NCI-H524 treated with DMSO at 0.1 percent for 48 hours (cell line): ENCODE data around the gene C20orf141.
"Not testable (repeated sequence)": the region's sequence is repeated elsewhere in the genome, so short reads cannot be mapped to it uniquely, and the experiment has no call there.

Experiments
- DNase-seq: peaks from one replicate; lab custom pipeline; 2025; lab: John Stamatoyannopoulos, UW

Gene C20orf141

GRCh38 chr20:2820896-2821869 lies 6.4 kb downstream of the C20orf141 start:
- DNase-seq = no peak

GRCh38 chr20:2822073-2822472 lies 7.3 kb downstream of the C20orf141 start:
- no peak for DNase-seq

GRCh38 chr20:2825761-2826160 lies 11.0 kb downstream of the C20orf141 start:
- DNase-seq = no peak

DNA sequence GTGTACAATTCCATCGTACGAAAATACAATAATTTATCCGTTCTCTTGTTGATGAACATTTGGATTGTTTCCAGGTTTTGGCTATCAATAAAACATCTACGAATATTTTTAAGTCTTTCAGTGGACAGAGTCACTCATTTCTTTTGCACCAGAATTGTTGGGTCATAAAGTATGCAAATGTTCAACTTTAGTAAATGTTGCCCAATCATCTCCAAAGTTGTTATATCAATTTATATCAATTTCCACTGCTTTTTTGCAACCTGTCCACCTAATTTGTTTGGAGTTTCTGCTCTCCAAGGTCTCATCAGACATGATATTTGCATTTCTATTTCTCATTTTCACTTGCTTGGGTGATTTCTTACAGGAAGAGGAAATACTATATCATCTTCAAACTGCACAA lies 11.9 kb downstream of the C20orf141 start:
- DNase-seq = no peak

GRCh38 chr20:2829376-2829775 lies 14.6 kb downstream of the C20orf141 start:
- DNase-seq = no peak

GRCh38 chr20:2831206-2831605 lies 16.4 kb downstream of the C20orf141 start:
- DNase-seq = not testable (repeated sequence)

DNA sequence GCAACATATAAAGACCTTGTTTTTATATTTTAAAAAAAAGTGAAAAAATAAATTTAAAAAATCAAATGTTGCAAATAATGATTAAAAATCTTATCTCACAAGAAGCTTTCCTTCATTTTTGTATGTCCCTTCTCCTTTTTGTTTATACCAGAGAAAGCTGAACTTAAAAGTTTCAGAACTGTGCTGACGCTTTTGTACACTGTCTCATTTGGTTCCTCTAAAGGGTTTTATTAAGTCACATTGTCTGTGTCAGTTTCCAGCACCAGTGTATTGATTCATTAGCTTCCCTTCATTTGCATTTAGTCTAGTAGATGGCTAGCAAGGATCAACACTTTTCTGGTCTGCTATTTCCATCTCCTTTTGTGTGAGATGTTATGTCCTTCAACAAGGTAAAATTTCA lies 19.0 kb downstream of the C20orf141 start:
- no peak for DNase-seq

DNA sequence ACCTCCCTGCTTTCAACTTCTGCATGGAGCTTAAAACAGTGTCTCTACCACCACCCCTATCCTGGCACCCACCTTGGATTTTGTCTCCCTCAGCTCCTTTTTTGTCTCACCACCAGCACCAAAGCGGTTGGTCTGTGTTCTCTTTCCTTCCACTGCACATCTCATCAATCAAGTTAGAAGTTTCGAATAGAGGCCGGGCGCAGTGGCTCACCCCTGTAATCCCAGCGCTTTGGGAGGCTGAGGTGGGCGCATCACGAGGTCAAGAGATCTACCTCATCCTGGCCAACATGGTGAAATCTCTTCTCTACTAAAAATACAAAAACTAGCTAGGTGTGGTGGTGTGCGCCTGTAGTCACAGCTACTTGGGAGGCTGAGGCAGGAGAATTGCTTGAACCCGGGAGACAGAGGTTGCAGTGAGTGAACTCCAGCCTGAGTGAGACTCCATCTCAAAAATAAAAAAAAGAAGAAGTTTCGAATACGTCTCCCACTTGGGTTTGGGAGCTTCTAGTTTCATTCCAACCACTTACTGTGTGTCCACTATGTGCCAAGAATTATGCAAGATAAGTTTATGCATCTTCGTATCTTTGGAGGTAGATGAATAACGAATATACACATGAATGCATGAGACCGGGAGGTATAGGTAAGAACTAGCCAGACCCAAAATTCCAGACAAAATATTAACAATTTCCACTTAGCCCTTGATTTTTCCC lies 19.8 kb downstream of the C20orf141 start:
- no peak for DNase-seq

- DNase-seq = no peak
Observed at GRCh38 chr20:2835331-2835796, 20.6 kb downstream of the C20orf141 start.

GRCh38 chr20:2836035-2836434 lies 21.2 kb downstream of the C20orf141 start:
- DNase-seq = no peak

DNA sequence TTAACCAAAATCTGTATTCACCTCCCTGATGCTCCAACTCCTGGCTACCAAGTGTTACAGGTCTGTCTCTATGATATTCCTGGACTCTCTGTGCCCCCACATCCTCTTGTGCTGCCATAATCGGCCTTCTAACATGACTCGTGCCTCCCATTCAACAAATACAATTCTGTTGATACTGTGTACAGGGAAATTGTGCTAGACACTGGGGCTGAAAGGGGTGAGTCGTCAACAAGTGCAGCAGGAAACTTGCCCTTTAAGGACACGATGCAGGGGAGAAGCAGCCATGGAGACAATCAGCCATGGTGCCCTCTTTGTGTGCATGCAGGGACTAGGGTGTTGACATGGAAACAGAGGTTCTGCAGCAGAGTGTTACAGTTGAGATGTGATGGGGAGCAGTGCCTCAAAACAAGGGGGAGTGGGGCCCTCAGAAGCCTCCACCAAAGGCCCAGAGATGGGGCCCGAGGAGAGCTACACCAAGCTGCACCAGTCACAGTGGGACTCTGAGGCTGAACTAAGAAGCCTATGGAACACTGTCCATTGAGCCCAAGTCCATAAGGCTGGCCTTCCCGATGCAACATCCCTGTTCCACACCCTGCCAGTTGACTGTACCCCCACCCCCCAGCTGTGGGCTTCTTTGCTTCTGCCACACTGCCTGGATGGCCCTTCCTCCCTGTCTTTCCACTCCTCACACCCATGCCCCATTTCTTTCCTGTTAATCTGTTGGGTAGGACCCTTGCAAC lies 22.6 kb downstream of the C20orf141 start:
- DNase-seq = no peak

DNA sequence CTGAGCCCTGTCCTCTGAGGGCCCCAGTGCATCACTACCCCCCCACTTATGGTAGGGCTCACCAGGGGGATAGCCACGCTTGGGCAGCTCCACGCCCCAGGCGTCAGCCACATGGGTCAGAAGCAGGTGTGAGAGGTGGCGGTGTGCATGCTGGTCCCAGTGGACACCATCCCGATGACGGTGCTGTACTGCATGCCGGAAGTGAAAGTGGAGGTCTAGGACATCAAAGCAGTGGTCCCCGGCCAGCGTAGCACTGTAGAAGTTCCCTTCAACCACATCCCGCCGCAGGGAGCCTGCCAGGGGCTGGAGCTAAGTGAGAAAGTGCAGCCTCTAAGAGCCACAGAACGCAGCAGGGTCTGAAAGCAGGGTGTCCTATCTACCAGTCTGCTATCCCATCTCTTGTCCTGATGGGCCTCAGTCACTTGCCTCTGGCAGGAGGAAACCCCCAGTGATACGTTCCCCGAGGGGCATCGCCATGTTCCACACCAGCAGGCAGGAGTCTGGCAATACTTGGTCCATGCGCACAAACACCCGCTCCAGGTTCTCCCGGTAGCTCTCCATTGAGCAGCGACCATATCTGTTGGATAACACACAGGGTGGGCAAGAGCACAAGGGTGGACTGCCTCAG lies 23.5 kb downstream of the C20orf141 start:
- DNase-seq = no peak

DNA sequence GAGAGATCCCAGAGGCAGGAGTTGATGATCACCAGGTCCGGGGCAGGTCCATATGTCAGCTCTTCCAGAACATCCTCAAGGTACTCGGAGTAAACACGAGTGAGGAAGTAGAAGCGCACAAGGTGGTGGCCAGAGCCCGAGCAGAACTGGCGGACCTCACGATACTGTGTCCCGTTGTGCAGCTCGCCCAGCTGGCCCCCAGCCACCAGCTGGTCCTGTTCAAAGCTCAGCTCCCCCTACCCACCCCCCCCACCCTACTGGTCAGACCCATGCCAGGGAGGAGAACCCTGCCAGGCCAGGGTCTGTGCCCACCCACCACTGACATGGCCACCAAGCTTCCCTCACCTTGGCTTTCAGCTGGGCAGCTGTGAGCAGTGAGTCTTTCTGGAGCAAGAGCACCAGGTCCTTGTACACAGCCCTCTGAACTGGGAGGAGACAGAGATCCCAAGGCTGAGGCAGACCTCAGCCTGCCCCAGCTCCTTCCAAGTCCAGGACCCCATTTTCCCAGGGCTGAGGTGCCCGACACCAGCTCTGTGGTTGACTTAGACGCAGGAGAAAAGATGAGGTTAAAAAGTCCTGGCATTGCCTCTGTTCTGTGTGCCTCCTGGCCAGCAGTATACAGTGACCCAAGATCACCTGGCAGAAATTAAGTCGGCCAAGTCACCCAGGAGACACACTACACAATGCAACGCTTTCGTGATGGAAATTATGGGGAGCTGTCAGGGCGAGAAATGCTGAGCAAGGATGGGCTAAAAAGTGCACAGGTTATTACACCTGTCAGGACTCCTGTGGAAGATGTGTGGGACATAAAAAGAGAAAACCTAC lies 24.3 kb downstream of the C20orf141 start:
- DNase-seq = no peak

DNA sequence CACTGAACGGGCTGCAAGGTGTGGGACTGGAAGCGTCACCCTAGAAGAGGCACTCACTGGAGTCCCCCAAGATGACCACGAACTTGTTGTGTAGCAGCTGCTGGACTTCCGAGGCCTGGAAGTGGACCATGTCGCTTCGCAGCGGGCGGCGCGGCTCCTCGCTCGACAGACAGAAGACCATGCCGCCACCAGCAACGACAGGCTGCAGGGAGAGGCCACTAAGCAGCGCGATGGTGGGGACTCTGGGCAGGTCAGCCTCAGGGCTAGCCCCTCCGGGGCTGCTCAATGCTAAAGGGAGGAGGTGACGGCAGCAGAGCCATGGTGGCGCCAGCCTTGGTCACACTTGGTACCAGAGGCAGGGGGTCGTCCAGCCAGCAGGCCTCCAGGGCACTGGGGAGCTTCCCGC lies 24.9 kb downstream of the C20orf141 start:
- DNase-seq = no peak

- DNase-seq = peak; percentile 68
Observed at GRCh38 chr20:2840138-2840966, 25.6 kb downstream of the C20orf141 start, which contains the start of the genes PCED1A and VPS16. Gene PCED1A, minus strand, starts transcription at chr20:2840655. Its CDS starts 743 bp downstream, at chr20:2839912. Gene VPS16, plus strand, starts transcription at chr20:2840745. Its CDS starts 30 bp downstream, at chr20:2840775.

DNA sequence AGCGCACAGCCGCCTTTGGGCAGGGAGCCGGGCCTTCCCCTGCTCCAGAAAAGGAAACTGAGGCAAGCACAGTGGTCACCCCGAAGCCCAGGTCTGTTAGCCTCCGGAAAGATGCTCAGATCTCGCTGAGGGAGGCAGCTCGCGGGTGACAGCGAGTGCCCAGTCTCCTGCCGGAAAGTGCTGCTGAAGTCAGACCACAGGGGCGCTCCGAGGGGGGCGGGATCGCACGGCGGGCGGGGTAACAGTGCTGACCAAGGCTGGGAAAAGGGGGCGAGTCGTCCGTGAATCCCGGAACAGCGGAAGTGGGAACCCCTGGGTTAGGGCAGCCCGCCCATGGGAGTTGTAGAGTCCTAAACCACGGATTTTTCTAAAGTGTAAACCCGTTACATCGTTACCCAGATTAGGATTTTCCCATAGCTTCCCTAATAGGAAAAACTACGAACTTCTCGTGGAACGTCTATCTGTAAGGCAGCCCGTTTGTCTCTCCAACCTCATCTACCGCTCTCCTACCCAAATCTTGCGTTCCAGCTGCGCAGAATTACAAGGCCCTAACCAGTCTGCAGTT lies 26.3 kb downstream of the C20orf141 start:
- no peak for DNase-seq

DNA sequence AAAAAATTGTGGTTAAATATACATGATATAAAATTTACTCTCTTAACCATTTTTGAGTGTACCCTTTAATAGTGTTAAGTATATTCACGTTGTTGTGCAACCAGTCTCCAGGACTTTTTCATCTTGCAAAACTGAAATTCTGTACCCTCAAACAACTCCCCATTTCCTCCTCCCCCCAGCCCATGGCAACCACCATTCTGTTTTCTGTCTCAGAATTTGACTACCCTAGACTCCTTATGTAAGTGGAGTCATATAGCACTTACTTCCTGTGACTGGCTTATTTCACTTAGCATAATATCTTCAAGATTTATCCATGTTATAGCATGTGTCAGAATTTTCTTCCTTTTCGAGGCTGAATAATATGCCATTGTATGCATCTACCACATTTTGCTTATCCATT lies 30.8 kb downstream of the C20orf141 start:
- DNase-seq = no peak

- DNase-seq = no peak
Observed at GRCh38 chr20:2846698-2847097, 31.9 kb downstream of the C20orf141 start.

DNA sequence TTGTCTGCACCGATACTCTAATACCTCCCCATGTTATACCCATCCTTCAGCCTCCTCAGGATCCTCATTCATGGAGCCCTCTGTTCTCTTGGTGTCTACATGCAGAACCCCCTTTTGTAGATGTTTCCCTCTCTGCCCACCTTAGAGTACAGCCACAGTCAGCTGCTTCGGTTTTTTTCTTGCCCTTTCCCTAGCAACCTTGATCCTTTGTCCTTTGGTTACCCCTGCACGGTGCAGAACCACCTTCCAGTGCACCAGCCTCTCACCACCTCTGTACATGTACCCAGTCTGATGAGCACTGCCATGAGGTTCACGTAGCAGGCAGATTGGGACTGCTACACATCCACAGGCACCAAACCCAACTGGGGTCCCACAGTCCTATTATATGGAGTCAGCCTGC lies 33.0 kb downstream of the C20orf141 start:
- DNase-seq = no peak
